Measurements from ENCODE around the gene TBL3.

DNA sequence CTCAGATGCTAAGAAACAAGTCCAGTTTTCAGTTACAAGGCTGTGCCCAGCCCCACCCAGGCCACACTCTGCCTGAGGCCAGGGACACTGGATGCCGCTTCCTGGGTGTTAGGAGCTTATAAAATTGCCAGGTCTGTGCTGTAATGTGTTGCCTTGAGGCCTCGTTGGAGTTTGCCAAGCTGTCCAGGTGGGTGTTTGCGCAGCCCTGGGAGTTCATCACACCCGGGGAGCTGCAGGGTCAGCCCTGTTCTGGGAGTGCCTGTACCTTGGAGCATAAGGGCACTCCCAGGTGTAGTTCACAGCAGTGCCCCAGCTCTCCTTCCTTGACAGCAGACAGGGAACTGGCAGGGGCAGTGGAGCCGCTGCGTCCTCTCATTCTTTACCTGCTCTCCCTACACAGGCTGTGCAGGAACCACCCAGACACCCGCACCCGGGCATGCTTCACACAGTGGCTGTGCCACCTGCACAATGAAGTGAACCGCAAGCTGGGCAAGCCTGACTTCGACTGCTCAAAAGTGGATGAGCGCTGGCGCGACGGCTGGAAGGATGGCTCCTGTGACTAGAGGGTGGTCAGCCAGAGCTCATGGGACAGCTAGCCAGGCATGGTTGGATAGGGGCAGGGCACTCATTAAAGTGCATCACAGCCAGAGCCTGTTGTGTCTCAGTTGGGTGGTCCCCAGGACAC is 13.8 kb downstream of the TBL3 start:
- TF ChIP-seq, protein P1, sequence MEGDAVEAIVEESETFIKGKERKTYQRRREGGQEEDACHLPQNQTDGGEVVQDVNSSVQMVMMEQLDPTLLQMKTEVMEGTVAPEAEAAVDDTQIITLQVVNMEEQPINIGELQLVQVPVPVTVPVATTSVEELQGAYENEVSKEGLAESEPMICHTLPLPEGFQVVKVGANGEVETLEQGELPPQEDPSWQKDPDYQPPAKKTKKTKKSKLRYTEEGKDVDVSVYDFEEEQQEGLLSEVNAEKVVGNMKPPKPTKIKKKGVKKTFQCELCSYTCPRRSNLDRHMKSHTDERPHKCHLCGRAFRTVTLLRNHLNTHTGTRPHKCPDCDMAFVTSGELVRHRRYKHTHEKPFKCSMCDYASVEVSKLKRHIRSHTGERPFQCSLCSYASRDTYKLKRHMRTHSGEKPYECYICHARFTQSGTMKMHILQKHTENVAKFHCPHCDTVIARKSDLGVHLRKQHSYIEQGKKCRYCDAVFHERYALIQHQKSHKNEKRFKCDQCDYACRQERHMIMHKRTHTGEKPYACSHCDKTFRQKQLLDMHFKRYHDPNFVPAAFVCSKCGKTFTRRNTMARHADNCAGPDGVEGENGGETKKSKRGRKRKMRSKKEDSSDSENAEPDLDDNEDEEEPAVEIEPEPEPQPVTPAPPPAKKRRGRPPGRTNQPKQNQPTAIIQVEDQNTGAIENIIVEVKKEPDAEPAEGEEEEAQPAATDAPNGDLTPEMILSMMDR (IDR thresholded peaks at IDR 0.05; ENCODE audit: low read depth, low read length), result no peak
- TF ChIP-seq POLR2A (IDR thresholded peaks at IDR 0.05; ENCODE audit: extremely low read depth, insufficient read length), result no peak
- TF ChIP-seq, protein P2, sequence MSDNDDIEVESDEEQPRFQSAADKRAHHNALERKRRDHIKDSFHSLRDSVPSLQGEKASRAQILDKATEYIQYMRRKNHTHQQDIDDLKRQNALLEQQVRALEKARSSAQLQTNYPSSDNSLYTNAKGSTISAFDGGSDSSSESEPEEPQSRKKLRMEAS (IDR thresholded peaks at IDR 0.05; ENCODE audit: low read depth, low read length), result no peak
- TF ChIP-seq MYC (IDR thresholded peaks at IDR 0.05; ENCODE audit: low read depth, low read length), result no peak

All from NB4 (cell line).